CD4-positive, alpha-beta T cell treated with Interleukin-17A for 4 hours (primary cell): ENCODE data around the gene NAA50.

ENCODE experiments used
- DNase-seq: peaks from one replicate; pipeline ENCODE4 v3.0.0-alpha.2; 2020; ENCODE audit warnings: mixed read lengths

Gene NAA50

GRCh38 chr3:113745756-113746547 is at the start of gene NAA50:
Gene NAA50, minus strand, starts transcription at chr3:113746249. Its CDS starts 300 bp downstream, at chr3:113745949.
- DNase-seq, result peak; percentile 94

- no peak for DNase-seq
Measured at GRCh38 chr3:113795693-113796092, 49.6 kb upstream of the NAA50 start.

GRCh38 chr3:113794526-113794925 is 48.5 kb upstream of the NAA50 start:
- no peak for DNase-seq

- DNase-seq, result no peak
Measured at GRCh38 chr3:113791381-113791780, 45.3 kb upstream of the NAA50 start.

GRCh38 chr3:113783980-113784379 is 37.9 kb upstream of the NAA50 start:
- no peak for DNase-seq

GRCh38 chr3:113783463-113783862 is 37.4 kb upstream of the NAA50 start:
- DNase-seq, result no peak

- no peak for DNase-seq
Measured at GRCh38 chr3:113776564-113776963, 30.5 kb upstream of the NAA50 start.

- DNase-seq, result no peak
Measured at GRCh38 chr3:113775516-113775915, 29.5 kb upstream of the NAA50 start.

GRCh38 chr3:113773381-113773780 is 27.3 kb upstream of the NAA50 start:
- no peak for DNase-seq

GRCh38 chr3:113771993-113772392 is 25.9 kb upstream of the NAA50 start:
- no peak for DNase-seq

- DNase-seq, result no peak
Measured at GRCh38 chr3:113769551-113769950, 23.5 kb upstream of the NAA50 start.

- no peak for DNase-seq
Measured at GRCh38 chr3:113764698-113765097, 18.6 kb upstream of the NAA50 start.

- DNase-seq, result no peak
Measured at GRCh38 chr3:113758389-113759024, 12.5 kb upstream of the NAA50 start.

- DNase-seq, result no peak
Measured at GRCh38 chr3:113754494-113755159, 8.6 kb upstream of the NAA50 start.

- DNase-seq, result no peak
Measured at GRCh38 chr3:113753376-113753985, 7.4 kb upstream of the NAA50 start.

- no peak for DNase-seq
Measured at GRCh38 chr3:113751141-113751540, 5.1 kb upstream of the NAA50 start.

GRCh38 chr3:113747283-113748046 is 1.4 kb upstream of the NAA50 start:
- DNase-seq, result peak; percentile 26

- DNase-seq, result peak; percentile 85
Measured at GRCh38 chr3:113746548-113747282, 666 bp upstream of the NAA50 start, which contains the start of gene ATP6V1A. Gene ATP6V1A, plus strand, starts transcription at chr3:113747035. Its CDS starts 31,719 bp downstream, at chr3:113778754.

- DNase-seq, result peak; percentile 84
Measured at GRCh38 chr3:113744941-113745755, 901 bp downstream of the NAA50 start.

- no peak for DNase-seq
Measured at GRCh38 chr3:113743006-113743630, 2.9 kb downstream of the NAA50 start.
